Naive B cell (primary cell): Measurements from ENCODE around the gene KDM5B. TPM values are rescaled to one million over a fixed set of nuclear protein-coding genes. Genes with fewer than 3 reads are reported as not detected.
A peak's percentile ranks its signal among the peaks of the same experiment; 100 is the strongest.
"Not testable (repeated sequence)": the region's sequence is repeated elsewhere in the genome, so short reads cannot be mapped to it uniquely, and the experiment has no call there.

Source experiments
- ATAC-seq, 2 donors: fragments of 150-1000 bp; cut with Tn5 transposase; 2 replicates each; pipeline ENCODE4 v1.10.0; 2021; ENCODE audit warnings: low read depth in 2 of 2, mild to moderate bottlenecking in 2 of 2, moderate library complexity in 2 of 2
- DNase-seq: peaks from one replicate; pipeline ENCODE4 v3.0.0; 2022
- H3K27ac Mint-ChIP-seq, 6 donors: one replicate each; pipeline ENCODE4 v1.8.0; 2020 to 2022; ENCODE audit warnings: mild to moderate bottlenecking in 6 of 6, mixed read lengths in 6 of 6, moderate library complexity in 5 of 6, inconsistent platforms in 2 of 6
- H3K27me3 Mint-ChIP-seq, 3 donors: one replicate each; pipeline ENCODE4 v1.8.0; 2021 to 2022; ENCODE audit warnings: mixed read lengths in 3 of 3, mild to moderate bottlenecking in 1 of 3
- H3K36me3 Mint-ChIP-seq, 2 donors: one replicate each; pipeline ENCODE4 v1.8.0; 2020 to 2022; ENCODE audit warnings: mixed read lengths in 2 of 2, inconsistent platforms in 1 of 2, mild to moderate bottlenecking in 1 of 2
- H3K4me1 Mint-ChIP-seq, 3 donors: one replicate each; pipeline ENCODE4 v1.8.0; 2020 to 2022; ENCODE audit warnings: mixed read lengths in 3 of 3, inconsistent platforms in 1 of 3, mild to moderate bottlenecking in 1 of 3, moderate library complexity in 1 of 3
- H3K4me3 Mint-ChIP-seq, 8 donors: one replicate each; pipeline ENCODE4 v1.8.0; 2020 to 2022; ENCODE audit warnings: mild to moderate bottlenecking in 8 of 8, mixed read lengths in 8 of 8, moderate library complexity in 8 of 8, inconsistent platforms in 2 of 8
- H3K9me3 Mint-ChIP-seq, 7 donors: one replicate each; pipeline ENCODE4 v1.8.0; 2020 to 2022; ENCODE audit warnings: mixed read lengths in 7 of 7, mild to moderate bottlenecking in 5 of 7, inconsistent platforms in 2 of 7, moderate library complexity in 1 of 7
- polyA plus RNA-seq, 6 donors: library from polyadenylated mRNA; unstranded; fragments of 300-500 nt; fragmentation: Illumina TruSeq; gene quantifications; one replicate each; pipeline ENCODE4 v1.2.3, GENCODE V29; 2021; ENCODE audit warnings: low read depth in 6 of 6

Gene KDM5B
- polyA plus RNA-seq, 6 donors from 2014 or later, result 4.1 to 24.4 (median 17.1) TPM

- no peak for DNase-seq
- Mint-ChIP-seq H3K9me3 (peaks cover 0 to 2% (median under 1%) of the 10 kb centered on the region in 7 donors), H3K27ac (no peak overlapping the region), H3K4me1 (no peaks in the 10 kb centered on the region), H3K4me3 (no peak overlapping the region), H3K36me3 (peaks cover 19 to 35% of the 10 kb centered on the region in 2 donors), H3K27me3 (no peaks in the 10 kb centered on the region)
- no peak for ATAC-seq
Observed at GRCh38 chr1:202750024-202750423, 58.2 kb downstream of the KDM5B start.

GRCh38 chr1:202745323-202745888, 62.8 kb downstream of the KDM5B start:
- Mint-ChIP-seq H3K27ac (no peak overlapping the region), H3K4me1 (no peaks in the 10 kb centered on the region), H3K9me3 (peaks cover 2 to 6% (median 5%) of the 10 kb centered on the region in 7 donors), H3K27me3 (no peaks in the 10 kb centered on the region), H3K36me3 (peaks cover 28 to 55% of the 10 kb centered on the region in 2 donors), H3K4me3 (no peak overlapping the region)
- no peak for DNase-seq
- no peak for ATAC-seq

GRCh38 chr1:202744770-202745169, 63.5 kb downstream of the KDM5B start:
- not testable (repeated sequence) for H3K4me3 Mint-ChIP-seq, H3K4me1 Mint-ChIP-seq, ATAC-seq, DNase-seq, H3K9me3 Mint-ChIP-seq, H3K27me3 Mint-ChIP-seq
- H3K36me3 Mint-ChIP-seq, result peaks cover 28 to 55% of the 10 kb centered on the region in 2 donors
- peak overlapping the region in 1 of 6 donors; percentile 11 for H3K27ac Mint-ChIP-seq

- Mint-ChIP-seq H3K4me1 (no peaks in the 10 kb centered on the region), H3K4me3 (no peak overlapping the region), H3K9me3 (peaks cover 2 to 6% (median 5%) of the 10 kb centered on the region in 7 donors), H3K27ac (no peak overlapping the region), H3K36me3 (peaks cover 28 to 49% of the 10 kb centered on the region in 2 donors), H3K27me3 (no peaks in the 10 kb centered on the region)
- no peak for ATAC-seq
- DNase-seq, result no peak
Observed at GRCh38 chr1:202742496-202742895, 65.7 kb downstream of the KDM5B start.

GRCh38 chr1:202733251-202733650, 75.0 kb downstream of the KDM5B start:
- no peak for DNase-seq
- Mint-ChIP-seq H3K4me3 (no peak overlapping the region), H3K27me3 (no peaks in the 10 kb centered on the region), H3K4me1 (peaks cover 4 to 14% (median 8%) of the 10 kb centered on the region in 3 donors), H3K9me3 (no peaks in the 10 kb centered on the region), H3K36me3 (peaks cover 52 to 53% of the 10 kb centered on the region in 2 donors), H3K27ac (peak overlapping the region in 2 of 6 donors; percentile 19 to 25)
- ATAC-seq, result no peak

GRCh38 chr1:202728951-202729350, 79.3 kb downstream of the KDM5B start:
- ATAC-seq, result peak; percentile 51 to 55
- no peak overlapping the region for H3K4me3 Mint-ChIP-seq

GRCh38 chr1:202725526-202725925, 82.7 kb downstream of the KDM5B start:
- DNase-seq, result no peak
- ATAC-seq, result no peak
- H3K4me1 Mint-ChIP-seq, result peaks cover 4 to 17% (median 8%) of the 10 kb centered on the region in 3 donors
- no peak overlapping the region for H3K27ac Mint-ChIP-seq
- no peaks in the 10 kb centered on the region for H3K9me3 Mint-ChIP-seq
- H3K4me3 Mint-ChIP-seq, result no peak overlapping the region
- no peaks in the 10 kb centered on the region for H3K27me3 Mint-ChIP-seq
- peaks cover 27 to 29% of the 10 kb centered on the region in 2 donors for H3K36me3 Mint-ChIP-seq

More at GRCh38 chr1:202728951-202729350, 79.3 kb downstream of the KDM5B start:
- Mint-ChIP-seq H3K9me3 (no peaks in the 10 kb centered on the region), H3K27me3 (no peaks in the 10 kb centered on the region), H3K4me1 (peaks cover 4 to 17% (median 8%) of the 10 kb centered on the region in 3 donors), H3K36me3 (peaks cover 41 to 43% of the 10 kb centered on the region in 2 donors), H3K27ac (peak overlapping the region in 5 of 6 donors; percentile 26 to 74 (median 35))
- DNase-seq, result no peak

- DNase-seq, result no peak
- H3K27ac Mint-ChIP-seq, result peak overlapping the region in 2 of 6 donors; percentile 36 to 73
- peaks cover 10 to 11% of the 10 kb centered on the region in 2 donors for H3K36me3 Mint-ChIP-seq
- no peak overlapping the region for H3K4me3 Mint-ChIP-seq
- ATAC-seq, result no peak
- peaks cover 4 to 15% (median 7%) of the 10 kb centered on the region in 3 donors for H3K4me1 Mint-ChIP-seq
- H3K9me3 Mint-ChIP-seq, result no peaks in the 10 kb centered on the region
- H3K27me3 Mint-ChIP-seq, result no peaks in the 10 kb centered on the region
Observed at GRCh38 chr1:202723708-202724107, 84.5 kb downstream of the KDM5B start.

- not testable (repeated sequence) for H3K4me3 Mint-ChIP-seq, H3K9me3 Mint-ChIP-seq, H3K27me3 Mint-ChIP-seq, DNase-seq, H3K27ac Mint-ChIP-seq, ATAC-seq, H3K36me3 Mint-ChIP-seq
- peaks cover 2 to 10% (median 6%) of the 10 kb centered on the region in 3 donors for H3K4me1 Mint-ChIP-seq
Observed at GRCh38 chr1:202723046-202723445, 85.2 kb downstream of the KDM5B start.

GRCh38 chr1:202716654-202717053, 91.6 kb downstream of the KDM5B start:
- no peak overlapping the region for H3K27ac Mint-ChIP-seq
- H3K4me3 Mint-ChIP-seq, result no peak overlapping the region
- ATAC-seq, result no peak
- peaks cover 2 to 8% (median 6%) of the 10 kb centered on the region in 3 donors for H3K4me1 Mint-ChIP-seq
- H3K9me3 Mint-ChIP-seq, result no peaks in the 10 kb centered on the region
- peaks cover 17 to 50% (median 41%) of the 10 kb centered on the region in 3 donors for H3K27me3 Mint-ChIP-seq
- no peak for DNase-seq
- no peaks in the 10 kb centered on the region for H3K36me3 Mint-ChIP-seq

GRCh38 chr1:202714202-202714601, 94.0 kb downstream of the KDM5B start:
- not testable (repeated sequence) for H3K9me3 Mint-ChIP-seq, DNase-seq, H3K4me3 Mint-ChIP-seq, ATAC-seq, H3K27ac Mint-ChIP-seq, H3K36me3 Mint-ChIP-seq, H3K4me1 Mint-ChIP-seq
- peaks cover 41 to 75% (median 52%) of the 10 kb centered on the region in 3 donors for H3K27me3 Mint-ChIP-seq

GRCh38 chr1:202713110-202713509, 95.1 kb downstream of the KDM5B start:
- H3K36me3 Mint-ChIP-seq, result peaks cover 0 to 7% of the 10 kb centered on the region in 2 donors
- no peaks in the 10 kb centered on the region for H3K9me3 Mint-ChIP-seq

GRCh38 chr1:202711949-202712635, 96.1 kb downstream of the KDM5B start:
- Mint-ChIP-seq H3K9me3 (no peaks in the 10 kb centered on the region), H3K27ac (no peak overlapping the region), H3K4me3 (no peak overlapping the region), H3K36me3 (peaks cover 0 to 7% of the 10 kb centered on the region in 2 donors), H3K27me3 (peaks cover 62 to 88% (median 65%) of the 10 kb centered on the region in 3 donors), H3K4me1 (peaks cover 6 to 12% (median 12%) of the 10 kb centered on the region in 3 donors)
- DNase-seq, result no peak
- ATAC-seq, result no peak

More at GRCh38 chr1:202713110-202713509, 95.1 kb downstream of the KDM5B start:
- ATAC-seq (no peak), DNase-seq (no peak)
- Mint-ChIP-seq H3K27ac (no peak overlapping the region), H3K4me1 (peaks cover 6 to 12% (median 12%) of the 10 kb centered on the region in 3 donors), H3K27me3 (peaks cover 52 to 86% (median 57%) of the 10 kb centered on the region in 3 donors), H3K4me3 (no peak overlapping the region)
